GM18505 (cell line): Measurements from ENCODE around the gene NPHP4.

Source experiments
- ATAC-seq: cut with Tn5 transposase; IDR thresholded peaks from one replicate; pipeline ENCODE4 v1.9.1; 2021; ENCODE audit not compliant: unreplicated experiment
- POLR2A ChIP-seq: IDR thresholded peaks from 4 replicates; pipeline ENCODE4 v1.6.1; 2011; ENCODE audit warnings: borderline replicate concordance; ENCODE audit not compliant: insufficient read depth, insufficient read length; ENCODE audit errors: extremely low read depth

The NPHP4 gene

DNA sequence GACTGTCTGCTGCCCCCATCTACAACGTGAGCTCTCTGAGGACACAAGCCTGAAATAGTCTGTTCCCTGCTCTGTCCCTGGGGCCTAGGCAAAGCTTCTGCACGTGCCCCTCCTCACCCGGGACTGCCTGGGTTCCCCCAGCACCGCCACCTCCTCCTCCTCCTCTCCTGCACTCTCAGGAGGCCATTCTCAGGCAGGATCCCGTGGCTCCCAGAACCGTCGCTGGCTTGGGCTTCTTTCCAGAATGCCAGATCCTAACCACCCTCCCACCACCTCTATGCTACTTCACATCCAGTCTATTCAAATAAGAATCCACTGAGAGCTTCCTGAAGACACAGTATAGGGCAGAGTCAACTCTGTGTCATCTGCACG lies 11.2 kb downstream of the NPHP4 start:
- no peak for TF ChIP-seq POLR2A

DNA sequence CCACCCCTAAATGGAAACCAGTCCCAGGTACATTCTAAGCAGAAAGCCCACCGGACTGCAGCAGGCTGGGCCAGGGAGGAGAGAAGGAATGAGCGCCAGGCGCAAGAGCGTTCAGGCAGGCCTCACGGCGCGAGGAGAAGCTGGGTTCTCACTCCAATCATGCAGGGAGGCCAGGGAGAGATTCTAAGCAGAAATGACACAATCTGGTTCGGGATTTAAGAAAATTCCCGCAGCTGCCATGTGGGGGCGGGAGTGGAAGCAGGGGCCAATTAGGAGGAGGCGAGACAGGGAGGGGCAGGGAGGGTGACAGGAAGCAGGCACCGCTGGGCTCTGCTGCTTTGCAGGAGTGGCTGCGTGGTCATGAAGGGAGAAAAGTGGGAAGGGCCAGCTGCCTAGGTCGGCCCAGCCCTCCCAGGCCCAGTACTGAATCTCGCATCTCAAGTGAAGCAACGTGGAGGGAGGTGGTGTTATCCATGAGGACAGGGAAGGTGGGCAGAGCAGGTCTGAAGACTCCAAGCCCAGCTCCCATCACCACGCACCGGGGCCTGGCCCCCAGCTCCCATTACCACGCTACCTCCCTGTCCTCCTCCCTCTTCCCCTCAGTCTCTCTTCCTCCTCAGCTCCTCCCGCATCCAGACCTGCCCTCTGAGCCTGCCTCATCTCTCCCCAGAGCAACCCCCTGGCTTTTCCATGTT lies 11.8 kb downstream of the NPHP4 start:
- ATAC-seq = no peak
- no peak for TF ChIP-seq POLR2A

More for the DNA sequence above, 11.2 kb downstream of the NPHP4 start:
- no peak for ATAC-seq

DNA sequence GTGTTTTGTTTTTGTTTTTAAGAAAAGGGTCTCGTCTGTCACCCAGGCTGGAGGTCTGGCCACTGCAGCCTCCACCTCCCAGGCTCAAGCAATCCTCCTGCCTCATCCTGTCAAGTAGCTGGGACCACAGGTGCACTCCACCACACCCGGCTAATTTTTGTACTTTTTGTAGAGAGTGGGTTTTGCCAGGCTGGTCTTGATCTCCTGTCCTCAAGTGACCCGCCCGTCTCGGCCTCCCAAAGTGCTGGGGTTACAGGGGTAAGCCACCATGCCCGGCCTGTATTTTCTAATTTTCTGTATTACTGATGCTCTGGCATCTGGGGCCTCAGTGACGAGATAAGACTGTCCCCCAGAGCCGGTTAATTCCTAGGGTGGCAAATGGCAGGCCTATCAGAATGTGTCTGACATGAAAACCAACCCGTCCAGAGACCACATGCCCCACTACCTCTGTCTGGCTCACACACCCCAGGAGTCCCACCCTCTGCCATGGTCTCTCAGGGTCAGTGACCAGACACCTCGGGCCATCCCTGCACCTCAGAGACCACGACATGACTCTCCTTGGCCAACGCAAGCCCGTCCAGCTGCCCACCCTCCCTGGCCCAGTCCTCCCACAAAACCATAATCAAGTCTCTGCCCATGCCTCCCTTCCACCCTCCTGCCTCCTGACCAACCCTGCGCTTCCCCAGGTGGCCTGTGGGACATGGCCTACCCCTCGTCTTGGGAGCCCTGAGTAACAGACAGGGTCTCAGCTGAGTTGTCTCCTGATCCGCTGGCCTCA lies 12.5 kb downstream of the NPHP4 start:
- ATAC-seq = no peak
- no peak for TF ChIP-seq POLR2A

DNA sequence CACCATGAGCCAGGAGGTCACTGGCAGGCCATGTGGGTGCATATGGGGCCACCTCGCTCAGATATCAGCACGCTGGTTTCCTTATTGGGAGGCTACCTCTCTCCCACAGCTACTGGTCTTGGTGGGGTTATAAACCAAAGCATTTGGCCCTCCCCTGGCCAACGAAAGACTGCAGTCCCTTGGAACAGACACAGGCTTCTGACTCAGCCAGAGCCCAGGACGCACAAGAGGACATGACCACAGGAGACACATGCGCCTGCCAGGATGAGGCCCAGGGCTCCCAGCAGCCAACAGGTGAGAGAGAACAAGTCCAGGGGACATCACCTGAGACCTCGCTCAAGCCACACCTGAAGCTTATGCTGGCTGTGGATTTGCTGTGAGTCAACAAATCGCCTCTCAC lies 13.8 kb downstream of the NPHP4 start:
- no peak for ATAC-seq
- no peak for TF ChIP-seq POLR2A

DNA sequence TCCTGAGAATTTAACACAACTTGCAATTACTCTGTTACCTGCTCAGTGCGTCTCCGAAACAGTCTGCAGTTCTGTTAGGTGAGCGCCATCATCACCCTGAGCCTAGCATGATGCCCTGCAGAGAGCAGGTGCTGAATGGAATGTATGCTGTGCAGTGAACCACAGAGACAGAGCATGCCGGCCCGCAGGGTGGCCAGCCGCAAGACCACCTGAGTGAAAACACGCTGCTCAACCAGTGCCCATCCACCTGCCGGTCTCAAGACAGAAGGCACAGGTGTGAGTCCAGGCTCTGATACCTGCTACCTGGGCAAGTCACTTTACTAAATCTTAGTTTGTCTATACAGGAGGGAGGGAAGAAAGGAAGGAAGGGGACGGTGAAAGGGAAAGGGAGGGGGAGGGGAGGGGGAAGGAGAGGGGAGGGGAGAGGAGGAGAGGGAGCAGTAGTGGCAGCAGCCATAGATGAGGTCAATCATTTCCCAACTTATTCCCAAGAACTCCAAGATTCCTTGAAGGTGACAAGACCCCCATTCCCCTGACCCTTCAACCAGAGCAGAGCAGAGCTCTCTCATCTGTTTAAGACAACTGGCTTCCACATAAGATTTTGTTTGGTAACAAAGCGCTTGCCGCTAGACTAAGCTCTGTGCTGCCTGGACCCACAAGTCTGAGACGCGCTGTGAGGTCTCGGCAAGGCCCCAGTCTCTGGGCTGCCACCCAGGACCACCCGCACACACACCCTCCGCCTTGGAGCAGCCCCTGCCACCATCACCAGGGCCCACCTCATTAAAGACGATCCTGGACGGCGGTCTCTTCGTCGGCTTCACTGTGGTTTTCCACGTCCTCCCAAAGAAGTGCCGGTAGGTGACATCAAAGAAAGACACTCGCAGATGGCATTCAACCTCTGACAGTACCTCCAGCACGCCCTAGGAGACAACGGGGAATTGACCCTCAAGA lies 14.5 kb downstream of the NPHP4 start:
- no peak for ATAC-seq
- no peak for TF ChIP-seq POLR2A

DNA sequence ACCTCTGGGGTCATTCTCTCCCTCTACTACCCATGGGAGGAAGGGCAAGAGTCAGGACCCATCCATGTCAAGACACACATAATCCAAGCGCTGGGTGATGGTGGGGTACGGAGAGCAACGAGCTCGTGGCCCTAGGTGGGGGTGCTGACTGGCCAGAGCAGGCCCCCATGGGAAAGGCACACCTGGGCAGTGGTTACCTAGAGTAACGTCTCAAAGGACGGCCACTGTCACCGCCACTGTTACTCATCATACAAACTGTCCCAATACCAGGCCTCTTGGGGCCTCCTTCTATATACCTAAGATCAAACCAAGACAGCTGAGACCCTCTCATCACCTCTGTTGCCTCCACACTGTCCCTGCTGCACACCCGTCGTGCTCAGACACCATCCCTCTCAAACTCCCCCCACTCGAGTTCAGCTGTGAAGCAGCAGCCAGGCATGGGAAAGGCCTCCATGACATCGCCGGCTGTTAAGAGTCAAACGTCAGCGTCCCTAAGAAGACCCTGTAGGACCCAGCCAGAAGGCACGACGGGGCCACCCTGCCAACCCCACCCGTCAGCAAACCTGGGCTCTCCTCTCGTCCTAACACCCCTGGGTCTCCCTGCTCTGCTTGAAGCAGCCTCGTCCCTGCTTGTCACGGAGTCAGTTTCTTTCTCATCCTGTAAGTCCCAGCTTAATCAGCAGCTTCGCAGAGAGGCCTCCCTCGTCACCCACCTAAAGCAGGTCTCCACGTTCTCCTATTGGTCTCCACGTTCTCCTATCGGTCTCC lies 15.3 kb downstream of the NPHP4 start:
- TF ChIP-seq POLR2A = no peak
- no peak for ATAC-seq

DNA sequence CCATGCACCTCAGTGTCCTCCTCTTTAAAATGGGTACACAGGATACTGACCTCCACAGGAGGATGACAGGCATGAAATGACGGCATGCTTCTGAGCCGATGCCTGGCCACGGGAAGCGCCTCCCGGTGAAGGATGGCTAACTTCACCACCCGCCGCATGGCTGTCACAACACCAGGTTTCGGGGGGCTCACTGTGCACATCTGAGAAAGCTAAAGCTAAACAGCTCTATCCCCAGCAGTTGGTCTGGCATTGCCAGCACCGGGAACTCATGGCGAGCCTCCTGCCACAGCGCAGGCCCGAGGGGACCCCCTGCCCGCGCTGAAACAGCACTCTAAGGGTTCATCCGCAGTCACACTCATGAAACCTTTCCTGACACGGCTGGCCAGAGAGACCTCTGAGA lies 16.0 kb downstream of the NPHP4 start:
- ATAC-seq = no peak
- TF ChIP-seq POLR2A = no peak

DNA sequence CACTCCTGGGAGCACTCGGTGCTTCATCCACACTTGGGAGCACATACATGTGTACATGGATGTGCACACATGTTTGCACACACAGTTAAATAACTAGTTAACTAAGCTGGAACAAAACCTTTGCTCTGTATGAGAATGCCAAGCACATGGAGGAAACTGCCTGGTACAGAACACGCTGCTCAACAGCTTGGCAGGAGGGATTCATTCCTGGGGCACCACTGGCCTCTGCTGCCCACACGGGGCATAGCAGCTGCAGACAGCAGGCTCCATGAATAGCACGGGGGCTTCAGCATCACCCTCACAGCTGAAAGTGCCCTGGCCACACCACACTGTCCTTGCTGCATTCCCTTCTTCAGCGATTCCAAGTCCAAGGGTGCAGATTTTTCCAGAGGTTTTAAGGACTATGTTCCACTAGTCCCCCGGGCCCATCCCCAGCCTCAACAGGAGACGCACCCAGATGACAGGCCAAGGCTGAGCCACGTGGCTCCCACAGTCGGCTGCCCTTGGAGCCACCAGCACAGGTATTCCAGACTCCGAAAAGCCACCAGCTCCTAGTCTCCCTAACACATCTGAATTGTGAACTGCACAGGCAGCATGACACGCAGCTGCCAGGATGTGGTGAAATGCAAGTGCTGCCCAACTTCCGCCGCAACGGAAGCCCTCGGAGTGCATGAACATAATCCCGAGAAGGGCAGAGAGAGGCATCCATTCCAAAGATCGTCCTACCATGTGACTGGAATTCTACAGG lies 16.9 kb downstream of the NPHP4 start:
- ATAC-seq = no peak
- no peak for TF ChIP-seq POLR2A

DNA sequence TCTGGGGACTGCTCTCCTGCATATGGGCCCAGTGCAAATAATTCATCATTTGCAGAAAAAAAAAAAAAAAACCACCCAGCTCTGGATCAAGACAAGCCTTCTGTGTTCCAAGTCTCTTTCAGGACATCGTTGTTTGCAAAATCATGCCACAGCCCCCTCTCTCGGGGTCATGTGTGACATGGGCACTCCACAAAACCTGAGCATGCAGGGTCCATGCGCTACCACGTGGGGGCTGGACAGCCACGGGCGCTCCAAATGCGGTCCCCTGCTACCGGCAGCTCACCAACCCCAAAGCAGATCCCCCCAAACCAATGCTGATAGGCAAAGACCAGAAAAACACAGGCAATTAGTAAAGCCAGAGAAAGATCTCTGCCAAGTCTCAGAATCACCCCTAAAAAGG lies 17.6 kb downstream of the NPHP4 start:
- no peak for ATAC-seq

DNA sequence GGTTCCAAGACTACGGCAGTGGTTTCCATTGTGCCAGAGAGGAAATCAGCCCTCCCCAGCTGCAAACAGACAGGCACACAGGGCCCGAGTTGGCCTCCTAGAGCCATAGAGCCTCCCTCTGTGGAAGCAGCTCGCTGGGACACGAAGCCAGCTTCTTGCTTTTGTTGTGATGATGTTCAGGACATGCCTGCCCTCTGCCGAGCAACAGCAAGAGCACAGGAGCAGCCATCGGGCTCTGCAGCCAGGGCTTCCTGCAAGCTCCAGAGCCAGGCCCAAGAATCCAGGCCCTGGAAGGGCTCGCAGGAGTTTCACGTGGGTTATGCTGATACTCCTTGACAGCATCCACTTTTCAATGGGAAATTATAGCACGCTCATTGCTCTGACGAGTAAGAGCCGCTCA lies 18.5 kb downstream of the NPHP4 start:
- no peak for ATAC-seq

More for the DNA sequence above, 17.6 kb downstream of the NPHP4 start:
- TF ChIP-seq POLR2A = no peak

DNA sequence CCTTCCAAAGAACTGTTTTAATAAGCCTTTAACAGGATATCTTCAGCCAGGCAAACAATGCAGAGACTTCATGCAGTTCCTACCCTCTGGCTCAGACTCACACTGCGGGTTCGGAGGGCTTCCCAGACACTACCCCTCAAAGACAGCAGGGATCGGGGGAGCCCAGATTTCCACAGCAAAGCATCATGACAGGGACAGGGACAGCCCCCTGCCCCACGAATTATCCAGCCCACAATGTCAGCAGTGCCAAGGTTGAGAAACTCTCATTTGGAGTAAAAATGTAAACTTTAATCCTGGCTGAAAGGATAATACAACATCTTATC lies 20.1 kb downstream of the NPHP4 start:
- TF ChIP-seq POLR2A = no peak
- no peak for ATAC-seq

More for the DNA sequence above, 18.5 kb downstream of the NPHP4 start:
- TF ChIP-seq POLR2A = no peak
